Right hindlimb (tissue), 1 donor: ENCODE measurements around the gene QSOX2.

ENCODE experiments used
- DNase-seq: peaks from one replicate; pipeline ENCODE4 v3.0.0-alpha.2; 2018

Gene QSOX2

GRCh38 chr9:136264441-136265405 is 19.1 kb upstream of the QSOX2 start:
- no peak for DNase-seq

DNA sequence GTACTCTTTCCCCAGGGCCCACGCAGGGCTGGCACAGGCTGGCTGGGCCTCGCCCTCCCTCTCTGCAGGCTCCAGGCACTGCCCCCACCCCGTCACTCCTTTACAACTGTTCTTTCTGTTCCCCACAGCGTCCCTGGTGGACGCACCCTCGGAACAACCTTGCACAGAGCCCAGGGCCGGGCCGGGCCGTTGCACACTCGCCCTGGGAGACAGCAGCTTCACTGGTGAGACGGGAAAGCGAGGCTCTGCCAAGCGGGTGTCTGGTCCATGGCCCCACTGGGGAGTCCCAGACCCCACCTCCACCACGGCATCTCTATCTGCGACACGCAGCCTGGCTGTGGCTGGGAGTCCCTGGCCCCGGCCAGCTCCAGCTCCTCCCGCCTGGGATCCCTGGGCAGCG is 18.4 kb upstream of the QSOX2 start:
- no peak for DNase-seq

DNA sequence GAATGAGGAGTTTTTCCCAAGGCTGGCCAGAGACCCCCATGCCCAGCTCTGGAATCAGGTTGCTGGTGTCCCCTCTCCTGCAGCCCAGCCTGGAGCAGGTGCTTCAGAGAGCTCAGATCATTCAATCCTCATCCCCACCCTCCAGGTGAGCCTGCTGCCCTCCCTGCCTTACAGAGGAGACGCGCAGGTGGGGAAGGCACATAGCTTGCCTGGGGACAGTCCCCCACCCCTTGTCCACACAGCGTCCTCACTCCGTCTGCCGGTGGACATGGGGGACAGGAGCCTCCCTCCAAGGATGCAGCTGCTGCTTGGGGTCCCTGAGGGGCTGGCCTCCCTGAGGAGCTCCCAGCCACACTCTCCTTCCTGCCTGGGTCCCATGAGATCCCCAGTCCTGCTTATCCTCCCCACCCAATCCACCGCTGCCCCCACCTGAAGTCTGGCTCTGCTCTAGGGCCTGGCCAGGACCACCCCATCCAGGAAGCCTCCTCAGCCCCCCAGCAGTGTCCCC is 17.1 kb upstream of the QSOX2 start:
- DNase-seq, result no peak

DNA sequence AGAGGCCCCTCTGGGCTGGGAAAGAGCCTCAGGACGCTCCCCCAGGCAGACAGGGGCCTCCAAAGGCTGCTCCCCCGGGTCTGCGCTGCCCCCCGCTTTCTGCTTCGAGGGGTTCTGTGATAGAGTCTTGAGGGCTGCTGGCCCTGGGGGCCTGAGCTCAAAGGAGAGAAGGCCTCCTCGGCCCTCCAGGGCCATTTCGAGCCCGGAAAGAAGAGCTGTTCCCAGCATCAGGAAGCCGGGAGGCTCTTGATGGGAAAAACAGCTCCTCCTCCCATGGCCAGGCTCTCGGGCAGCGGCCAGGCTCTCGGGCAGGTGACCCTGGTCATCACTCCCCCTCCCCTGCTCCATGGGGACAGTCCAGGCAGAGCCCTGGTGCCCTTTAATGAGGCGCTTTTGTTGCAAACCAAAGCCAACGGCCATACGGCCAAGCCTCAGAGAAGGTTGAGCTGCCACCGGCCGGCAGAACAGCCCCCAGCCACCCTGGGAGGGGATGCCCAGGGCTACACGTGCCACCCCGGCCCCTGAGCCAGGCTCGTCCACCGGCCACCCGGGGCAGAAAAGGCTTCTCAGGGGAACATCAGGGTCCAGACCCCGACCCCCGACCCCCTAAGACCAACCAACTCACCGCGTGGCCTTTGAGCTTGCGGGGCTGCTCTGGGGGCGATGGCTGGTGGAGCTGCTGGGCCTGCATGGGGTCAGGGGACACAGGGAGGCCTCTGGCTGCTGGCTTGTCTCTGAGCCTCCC is 16.2 kb upstream of the QSOX2 start:
- no peak for DNase-seq

- DNase-seq, result no peak
These were observed 15.4 kb upstream of the QSOX2 start for GRCh38 chr9:136260936-136261472.

GRCh38 chr9:136260521-136260920 is 14.9 kb upstream of the QSOX2 start:
- no peak for DNase-seq

DNA sequence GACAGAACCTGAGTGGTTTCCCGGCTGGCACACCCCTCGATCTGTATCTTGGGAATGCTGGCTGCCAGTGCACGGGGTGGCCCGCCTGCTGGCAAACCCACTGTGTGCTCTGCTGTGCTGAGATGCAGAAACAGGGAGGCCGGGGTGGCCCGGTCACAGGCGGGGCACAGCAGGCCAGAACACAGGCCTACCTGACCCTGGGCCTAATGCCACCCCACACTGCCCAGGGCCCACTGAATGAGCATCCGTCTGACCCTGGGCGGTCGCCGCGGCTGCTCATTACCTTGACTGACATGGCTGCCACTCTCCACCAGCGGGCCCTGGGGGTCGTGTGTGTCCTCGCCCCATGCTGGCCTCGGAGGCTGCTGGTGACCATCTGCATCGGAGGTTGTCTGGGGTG is 14.2 kb upstream of the QSOX2 start:
- no peak for DNase-seq

GRCh38 chr9:136259517-136259813 is 13.9 kb upstream of the QSOX2 start:
- DNase-seq, result no peak

DNA sequence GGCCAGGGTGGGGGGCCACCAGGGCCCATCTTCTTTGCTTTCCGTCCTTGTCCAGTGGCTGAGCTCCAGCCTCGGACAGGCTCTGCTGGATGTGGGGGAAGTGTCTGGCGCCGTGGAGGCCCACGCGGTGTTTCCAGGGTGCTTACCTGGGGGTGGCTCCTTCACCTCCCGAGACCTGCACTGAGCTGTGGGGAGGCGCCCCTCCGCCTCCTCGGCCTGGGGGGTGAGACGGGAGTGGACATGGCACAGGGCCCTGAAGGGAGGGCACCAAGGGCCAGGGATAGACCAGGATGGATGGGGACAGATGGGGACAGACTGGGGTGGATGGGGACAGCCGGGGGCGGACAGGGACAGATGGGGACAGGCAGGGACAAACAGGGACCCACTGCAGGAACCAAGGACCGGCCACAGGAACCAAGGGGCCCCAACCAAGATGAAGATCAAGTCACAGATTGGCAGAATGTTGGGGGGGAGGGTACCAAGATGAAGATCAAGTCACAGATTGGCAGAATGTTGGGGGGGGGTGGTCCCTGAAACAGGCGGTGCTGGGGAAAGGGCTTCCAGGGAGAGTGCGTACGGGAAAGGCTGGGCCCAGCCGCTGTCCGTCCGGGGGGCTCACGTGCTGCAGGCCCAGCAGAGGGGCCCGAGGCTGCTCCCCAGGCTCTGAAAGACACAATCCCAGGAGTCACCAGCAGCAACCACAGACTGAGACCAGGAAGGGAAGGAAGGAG is 13.3 kb upstream of the QSOX2 start:
- no peak for DNase-seq

DNA sequence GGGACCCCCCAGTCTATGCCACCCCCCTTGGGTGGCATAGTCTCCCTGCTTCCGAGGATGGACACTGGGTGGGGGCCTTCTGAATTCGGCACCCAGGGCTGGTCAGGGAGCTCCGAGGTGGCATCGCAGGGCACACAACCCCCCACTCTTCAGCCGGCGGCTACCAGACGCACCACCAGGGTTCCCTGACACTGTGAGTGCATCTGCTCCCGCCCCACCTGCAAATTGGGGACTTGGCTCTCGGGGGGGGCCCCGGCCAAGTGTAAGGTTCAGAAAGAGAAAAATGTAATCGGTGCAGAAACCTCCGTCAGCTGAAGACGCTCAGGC is 12.7 kb upstream of the QSOX2 start:
- DNase-seq, result no peak

- no peak for DNase-seq
These were observed 12.0 kb upstream of the QSOX2 start for GRCh38 chr9:136257381-136258298.

GRCh38 chr9:136255896-136256890 is 10.6 kb upstream of the QSOX2 start:
- DNase-seq, result no peak

DNA sequence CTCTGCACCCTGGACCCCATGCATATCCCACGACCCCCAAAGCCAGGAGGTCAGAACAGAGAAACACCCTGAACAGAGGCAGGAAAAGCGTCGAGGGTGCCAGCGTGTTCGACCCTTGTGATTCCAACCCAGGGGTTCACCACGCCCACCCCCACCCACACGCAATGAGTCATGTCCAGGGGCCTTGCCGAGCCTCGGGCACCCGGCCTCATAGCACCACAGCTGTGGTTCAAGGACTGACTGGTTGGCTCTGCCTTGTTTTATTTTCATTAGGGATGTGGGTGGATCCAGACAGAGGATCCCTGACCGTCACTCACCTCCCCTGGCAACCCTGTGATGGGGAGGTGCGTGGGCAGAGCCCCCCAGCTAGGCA is 9.5 kb upstream of the QSOX2 start:
- DNase-seq, result no peak

DNA sequence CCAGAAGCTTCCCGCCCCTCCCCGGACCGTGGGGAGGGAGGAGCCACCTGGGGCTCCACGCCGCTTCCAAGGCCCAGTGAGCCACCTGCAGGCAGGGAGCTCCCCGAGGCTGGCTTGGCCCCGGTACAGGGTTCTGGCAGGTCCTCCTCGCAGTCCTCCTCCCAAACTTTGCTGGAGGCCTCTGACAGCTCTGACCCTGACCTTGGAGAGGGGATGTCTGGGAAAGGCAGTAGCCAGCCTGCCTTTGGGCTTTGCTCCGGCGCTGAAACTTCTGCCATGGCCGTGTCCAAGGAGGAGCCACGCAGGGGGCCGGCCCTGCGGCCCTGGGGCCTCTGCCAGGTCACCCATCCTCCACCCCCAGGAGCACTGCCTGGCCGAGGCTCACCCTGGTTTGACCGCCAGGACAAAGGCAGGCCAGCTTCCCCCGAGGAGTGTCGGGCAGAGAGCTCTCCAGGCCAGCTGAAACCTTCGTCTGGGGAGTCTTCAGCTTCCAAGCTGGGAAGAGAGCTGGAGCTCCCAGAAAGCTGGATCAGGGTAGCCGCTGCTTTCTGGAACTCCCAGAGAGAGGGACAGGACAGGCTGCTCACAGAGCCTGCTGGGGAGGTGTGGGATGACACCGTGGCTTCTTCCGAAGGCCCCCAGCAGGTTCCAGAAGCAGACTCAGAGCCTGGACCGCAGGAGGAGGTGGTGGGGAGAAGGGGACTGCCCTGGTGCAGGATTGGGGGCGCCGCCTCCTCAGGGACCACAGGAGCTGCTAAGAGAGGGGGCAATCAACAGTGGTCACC is 9.0 kb upstream of the QSOX2 start:
- DNase-seq, result no peak

- DNase-seq, result no peak
These were observed 7.9 kb upstream of the QSOX2 start for GRCh38 chr9:136253246-136254130.

DNA sequence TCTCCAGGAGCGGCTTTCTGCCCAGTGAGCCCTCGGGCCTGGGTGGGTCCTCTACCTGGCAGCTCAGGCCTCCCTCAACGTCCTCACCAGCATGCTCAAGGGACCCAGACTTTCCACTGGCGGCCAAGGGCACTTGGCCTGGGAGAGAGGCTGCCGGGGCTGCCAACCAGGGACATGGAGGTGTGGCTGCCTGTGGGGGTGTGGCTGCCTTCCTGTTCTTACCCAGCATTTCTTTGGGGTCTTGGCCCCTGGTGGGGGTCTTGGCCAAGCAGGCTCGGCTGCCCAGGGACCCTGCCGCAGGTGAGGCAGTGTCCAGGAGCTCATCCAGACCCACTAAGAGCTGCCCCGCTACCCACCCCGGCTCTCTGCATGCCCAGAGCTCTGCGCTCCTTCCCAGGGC is 7.2 kb upstream of the QSOX2 start:
- no peak for DNase-seq

GRCh38 chr9:136252281-136252680 is 6.7 kb upstream of the QSOX2 start:
- DNase-seq, result no peak

DNA sequence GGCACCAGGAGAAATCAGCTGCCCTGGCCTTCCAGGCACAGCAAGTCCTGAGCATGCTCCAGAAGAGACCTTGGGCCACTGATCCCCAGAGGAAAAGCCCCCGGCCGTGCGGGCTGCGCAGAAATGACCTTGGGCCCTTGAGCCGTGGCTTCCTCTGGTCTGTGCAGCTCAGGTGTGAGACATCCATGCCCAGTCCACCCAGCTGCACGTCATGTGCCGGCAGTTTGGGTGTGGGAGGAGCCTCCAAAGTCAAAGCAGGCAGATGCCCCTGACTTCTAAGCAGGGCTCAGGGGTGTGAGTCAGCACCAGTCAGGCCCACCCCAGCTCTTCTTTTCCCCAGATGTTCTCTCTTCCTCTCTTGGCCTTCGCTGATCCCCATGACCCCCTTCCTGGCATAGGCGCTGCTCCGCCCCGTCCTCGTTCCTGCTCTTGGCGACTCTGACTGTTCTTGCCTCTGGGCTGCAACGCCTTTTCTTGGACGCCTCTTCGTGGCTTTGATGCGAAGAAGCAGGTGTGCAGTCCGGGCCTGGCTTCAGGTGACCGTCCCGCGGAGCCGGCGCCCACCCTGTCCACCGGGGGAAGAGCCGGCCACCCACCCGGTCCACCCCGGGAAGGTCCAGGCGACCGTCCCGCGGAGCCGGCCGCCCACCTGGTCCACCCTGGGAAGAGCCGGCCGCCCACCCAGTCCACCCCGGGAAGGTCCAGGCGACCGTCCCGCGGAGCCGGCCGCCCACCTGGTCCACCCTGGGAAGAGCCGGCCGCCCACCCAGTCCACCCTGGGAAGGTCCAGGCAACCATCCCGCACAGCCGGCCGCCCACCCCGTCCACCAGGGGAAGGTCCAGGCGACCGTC is 5.9 kb upstream of the QSOX2 start:
- DNase-seq, result no peak
